Measurements from ENCODE around the gene FLT3.
"Not testable (repeated sequence)": the region's sequence is repeated elsewhere in the genome, so short reads cannot be mapped to it uniquely, and the experiment has no call there.

The FLT3 gene

DNA sequence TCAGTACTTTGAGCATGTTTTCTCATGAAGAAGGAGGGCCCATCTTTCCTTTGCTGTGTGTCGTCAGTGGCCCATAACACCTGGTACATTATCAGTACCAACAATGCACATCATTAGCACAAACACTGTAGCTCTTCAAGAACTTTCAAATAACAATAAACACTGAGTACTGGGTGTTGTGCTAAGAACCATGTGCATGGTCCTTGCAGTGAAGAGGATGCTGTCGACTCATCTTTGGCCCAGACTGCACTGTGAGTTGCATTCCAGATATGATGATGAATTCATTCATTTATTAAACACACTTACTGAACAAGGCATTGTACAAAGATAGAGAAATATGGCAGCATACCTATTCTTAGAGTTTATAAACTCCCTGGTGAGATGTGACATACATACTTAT is 55.8 kb downstream of the FLT3 start:
- no peak for DNase-seq (ENCODE audit: low read depth, low spot score)

DNA sequence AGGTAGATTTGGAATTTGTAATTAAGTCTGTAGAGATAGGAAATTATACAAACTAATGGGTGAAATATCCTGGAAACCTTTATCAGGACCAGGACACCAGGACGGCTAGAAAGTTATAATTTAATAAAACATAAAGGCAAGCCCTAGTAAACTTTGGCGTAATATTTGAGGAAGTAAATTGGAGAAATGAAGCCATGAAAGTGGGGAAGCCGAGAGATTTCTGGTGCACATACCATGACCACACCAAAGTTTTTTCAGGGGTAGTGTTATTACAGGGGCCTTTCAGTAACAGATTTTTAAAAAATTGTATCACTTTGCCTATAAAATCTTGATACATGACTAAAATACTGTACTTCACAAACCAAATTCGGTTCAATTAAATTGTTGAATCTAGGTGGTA is 57.2 kb downstream of the FLT3 start:
- no peak for DNase-seq (ENCODE audit: low read depth, low spot score)

DNA sequence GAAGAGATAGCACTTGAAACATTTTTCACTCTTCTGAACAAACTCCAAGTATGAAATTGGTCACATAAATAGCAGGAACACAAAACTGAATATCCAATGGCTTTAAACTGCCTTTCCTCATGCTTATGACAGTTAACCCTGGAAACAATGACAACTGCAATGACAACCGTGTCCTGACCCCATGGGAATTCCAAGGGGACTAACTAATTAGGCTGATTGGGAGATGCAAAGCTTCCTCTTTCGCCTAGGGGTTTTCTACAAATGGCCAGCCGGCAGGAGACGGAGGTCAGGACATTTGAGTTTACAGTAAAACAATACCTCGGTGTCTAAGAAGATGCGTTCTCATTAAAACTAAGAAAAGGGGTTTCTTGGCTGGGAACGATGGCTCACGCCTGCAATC is 58.9 kb downstream of the FLT3 start:
- DNase-seq (ENCODE audit: low read depth, low spot score): no peak

DNA sequence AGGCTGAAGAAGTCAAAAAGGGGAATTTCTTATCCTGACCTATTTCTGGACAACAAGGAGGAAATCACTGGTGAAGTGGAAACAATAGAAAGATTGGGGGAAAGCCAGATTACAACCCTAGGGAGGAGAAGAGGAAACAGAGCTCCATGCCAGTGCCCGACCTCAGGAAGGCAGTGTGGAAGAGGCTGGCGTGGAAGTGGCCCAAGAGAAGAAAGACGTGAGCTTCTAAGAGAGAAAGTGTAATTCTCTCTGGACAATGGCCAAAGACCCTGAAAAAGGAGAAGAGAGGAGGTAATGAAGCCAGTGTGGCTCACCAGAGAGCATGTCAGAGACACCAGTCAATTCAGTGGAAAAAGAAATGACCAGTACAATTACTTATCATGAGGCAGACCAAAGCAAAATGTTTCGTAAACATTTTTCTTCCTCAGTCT is 59.3 kb downstream of the FLT3 start:
- no peak for DNase-seq (ENCODE audit: low read depth, low spot score)

DNA sequence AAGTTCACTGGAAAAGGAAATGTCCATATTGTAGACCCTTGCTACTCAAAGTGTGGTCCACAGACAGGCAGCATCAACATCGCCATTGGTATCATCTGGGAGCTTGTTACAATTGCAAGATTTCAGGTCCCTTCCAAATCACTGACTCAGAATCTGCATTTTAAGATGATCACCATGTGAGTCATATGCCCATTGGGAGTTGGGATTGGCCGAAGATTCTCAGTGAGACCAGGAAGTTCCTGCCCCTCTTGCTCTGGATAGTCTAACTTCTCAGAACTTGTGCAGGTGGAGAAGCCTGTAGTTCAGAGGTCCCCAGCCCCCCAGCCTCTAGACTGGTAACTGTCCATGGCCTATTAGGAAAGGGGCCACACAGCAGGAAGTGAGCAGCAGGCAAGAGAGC is 63.0 kb downstream of the FLT3 start:
- DNase-seq (ENCODE audit: low read depth, low spot score): no peak

DNA sequence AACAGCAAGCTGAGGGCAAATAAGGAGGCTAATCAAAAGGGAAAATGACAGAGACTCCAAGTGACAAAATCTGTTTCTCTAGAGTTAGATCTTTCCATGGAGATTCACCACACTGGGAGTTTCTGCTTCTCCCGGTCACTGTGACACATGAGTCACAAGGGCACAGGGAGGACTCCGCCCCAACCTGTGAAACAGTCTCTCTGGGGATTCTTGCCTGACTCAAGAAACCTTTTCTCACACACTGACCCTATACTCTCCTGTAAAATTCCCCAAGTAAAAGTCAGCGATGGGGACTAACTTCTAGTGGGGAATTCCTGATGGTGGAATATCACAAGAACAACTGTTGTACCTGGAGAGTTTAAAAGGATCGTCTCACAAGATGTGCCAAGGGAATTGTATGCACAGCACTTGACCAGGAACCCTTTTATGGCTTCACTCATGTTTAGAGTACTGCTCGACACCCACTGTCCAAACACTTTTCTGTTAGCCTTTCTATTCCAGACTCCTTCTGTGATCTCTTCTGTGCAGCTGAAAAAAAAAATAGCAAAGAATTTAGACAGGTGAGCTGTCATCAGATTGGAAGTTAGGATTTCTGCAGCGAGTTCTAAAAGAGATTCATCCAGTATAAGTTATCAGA is 65.1 kb downstream of the FLT3 start:
- DNase-seq (ENCODE audit: low read depth, low spot score): no peak

DNA sequence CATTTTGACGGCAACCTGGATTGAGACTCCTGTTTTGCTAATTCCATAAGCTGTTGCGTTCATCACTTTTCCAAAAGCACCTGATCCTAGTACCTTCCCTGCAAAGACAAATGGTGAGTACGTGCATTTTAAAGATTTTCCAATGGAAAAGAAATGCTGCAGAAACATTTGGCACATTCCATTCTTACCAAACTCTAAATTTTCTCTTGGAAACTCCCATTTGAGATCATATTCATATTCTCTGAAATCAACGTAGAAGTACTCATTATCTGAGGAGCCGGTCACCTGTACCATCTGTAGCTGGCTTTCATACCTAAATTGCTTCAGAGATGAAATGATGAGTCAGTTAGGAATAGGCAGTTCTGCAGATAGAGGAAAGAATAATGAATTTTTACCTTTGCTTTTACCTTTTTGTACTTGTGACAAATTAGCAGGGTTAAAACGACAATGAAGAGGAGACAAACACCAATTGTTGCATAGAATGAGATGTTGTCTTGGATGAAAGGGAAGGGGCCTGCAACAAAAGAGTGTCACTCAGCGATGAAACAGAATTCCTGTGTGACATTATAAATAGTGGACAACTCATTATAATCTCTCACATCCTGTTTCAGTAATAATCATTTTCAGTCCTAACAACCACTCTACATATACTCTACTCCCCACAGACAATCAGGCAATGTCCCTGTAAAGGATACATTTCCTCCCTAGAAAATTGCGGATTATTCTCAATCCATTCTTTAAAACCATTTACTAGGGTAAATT is 66.3 kb downstream of the FLT3 start:
- no peak for DNase-seq (ENCODE audit: low read depth, low spot score)

DNA sequence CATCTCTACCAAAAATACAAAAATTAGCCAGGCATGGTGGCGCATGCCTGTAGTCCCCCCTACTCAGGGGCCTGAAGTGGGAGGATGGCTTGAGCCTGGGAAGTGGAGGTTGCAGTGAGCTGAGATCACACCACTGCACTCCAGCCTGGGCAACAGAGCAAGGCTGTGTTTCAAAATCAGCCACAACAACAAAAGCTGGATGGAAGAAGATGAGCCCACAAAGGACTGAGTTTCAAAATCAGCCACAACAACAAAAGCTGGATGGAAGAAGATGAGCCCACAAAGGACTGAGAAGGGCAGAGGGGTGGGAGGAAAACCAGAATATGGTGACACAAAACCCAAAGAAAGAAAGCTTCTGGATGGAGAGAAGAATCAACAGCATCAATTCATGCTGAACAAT is 67.9 kb downstream of the FLT3 start:
- not testable (repeated sequence) for DNase-seq (ENCODE audit: low read depth, low spot score)

DNA sequence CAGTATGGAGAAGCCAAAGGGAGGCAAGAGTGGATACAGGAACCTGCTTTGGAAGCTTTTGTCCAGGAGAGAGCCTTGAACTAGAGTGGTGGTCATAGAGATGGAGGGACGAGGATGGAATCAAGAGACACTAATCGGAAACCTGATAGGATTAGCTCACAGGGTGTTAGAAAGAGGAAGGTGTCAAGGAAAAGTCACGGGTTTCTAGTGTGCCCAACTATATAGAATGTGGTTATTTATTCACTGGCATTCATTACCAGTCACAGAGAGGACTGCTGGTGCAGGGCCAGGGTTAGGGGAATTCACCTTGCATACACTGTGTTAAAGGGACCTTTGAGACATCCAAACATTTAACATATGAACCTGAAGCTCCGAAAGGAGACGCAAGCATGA is 68.5 kb downstream of the FLT3 start:
- DNase-seq (ENCODE audit: low read depth, low spot score): no peak

DNA sequence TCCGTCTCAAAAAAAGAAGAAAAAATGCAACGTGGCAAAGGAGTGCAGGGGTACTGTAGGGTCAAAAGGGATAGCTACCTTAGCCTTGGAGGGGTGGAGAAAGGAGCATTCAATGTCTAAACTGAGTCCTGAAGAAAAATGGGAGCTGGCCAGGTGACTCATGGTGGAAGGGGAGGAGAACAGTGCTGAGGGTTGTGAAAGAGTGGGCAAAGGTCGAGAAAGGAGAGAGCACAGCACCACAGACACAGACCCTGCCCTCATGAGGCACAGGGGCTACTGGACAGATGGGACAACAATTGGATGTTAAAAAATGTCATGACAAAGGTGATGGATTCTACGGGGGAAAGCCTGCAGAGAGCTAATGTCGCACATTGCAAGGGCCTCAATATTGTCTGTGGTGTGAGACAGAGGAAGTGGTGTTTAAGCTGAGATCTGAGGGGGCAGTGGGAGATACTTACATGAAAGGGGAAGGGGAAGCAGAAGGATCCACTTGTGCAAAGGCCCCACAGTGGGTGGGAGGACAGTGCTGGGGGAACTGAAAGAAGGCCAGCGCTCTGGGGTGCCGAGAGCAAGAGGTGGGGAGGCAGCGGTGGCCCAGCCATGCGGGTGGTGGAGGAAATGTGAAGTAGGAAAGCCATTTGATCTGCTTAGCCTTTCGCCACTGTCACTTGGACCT is 69.0 kb downstream of the FLT3 start:
- no peak for DNase-seq (ENCODE audit: low read depth, low spot score)

DNA sequence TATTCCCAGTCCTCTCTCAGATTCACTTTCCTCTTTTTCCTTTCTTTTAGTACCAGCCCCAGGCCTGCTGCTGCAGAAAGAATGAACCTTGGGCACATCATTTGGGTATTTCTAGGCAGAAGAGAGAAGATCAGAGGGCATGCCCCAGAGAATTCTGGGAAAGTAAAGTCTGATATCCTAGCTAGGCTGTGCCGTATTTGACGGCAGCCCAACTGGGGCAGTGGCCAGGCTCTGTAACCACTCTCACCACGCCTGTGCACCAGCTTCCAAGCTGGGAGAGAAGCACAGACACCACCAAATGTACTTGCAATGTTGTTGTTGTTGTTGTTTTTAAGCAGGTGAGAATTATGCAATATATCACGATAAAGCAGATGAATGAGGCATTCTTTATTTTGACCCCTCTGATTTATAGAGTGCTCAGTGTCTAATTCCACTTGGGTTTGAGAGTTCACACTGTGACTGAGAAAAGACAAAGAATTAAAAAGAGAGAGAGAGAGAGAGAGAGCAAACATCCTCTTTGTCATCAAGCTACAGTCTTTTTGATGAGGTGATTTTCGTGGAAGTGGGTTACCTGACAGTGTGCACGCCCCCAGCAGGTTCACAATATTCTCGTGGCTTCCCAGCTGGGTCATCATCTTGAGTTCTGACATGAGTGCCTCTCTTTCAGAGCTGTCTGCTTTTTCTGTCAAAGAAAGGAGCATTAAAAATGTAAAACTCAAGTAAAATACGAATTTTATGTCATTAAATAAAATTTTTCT is 72.6 kb downstream of the FLT3 start:
- DNase-seq (ENCODE audit: low read depth, low spot score): no peak

DNA sequence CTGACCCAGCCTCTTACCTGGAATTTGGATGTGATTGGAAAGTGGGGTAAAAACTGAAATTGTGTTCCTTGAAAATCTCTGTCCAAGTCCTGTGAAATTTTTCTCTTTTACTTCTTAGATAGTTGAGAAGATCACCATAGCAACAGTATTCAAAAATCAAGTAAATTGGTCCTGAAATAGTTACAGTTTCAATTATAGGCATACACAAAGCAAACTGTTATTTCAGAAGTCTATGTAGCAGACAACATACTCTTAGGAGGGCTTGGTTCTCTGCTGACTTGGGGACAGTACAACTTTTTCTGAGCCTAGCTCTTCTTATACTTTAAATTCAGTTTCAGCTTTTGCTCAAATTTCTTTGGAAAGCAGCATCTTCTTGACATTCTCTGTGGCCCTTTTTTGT is 73.3 kb downstream of the FLT3 start:
- no peak for DNase-seq (ENCODE audit: low read depth, low spot score)

DNA sequence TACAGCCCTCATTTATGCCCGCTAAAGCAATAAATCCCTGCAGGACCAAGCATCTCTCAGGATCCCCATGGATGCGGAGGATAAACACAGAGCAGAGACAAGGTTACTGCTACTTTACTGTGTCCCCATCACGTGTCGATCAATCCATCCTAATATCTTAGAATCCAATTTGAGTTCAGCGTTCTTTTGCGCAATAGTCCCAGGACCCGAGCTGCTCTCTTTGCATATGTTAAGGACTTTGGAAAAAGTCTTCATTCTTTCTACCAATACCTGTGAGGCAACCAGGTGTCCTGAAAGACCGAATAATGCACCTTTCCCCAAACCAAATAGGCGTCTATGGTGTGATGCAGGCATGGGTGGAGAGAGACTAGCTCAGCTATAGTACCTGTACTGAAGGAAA is 73.9 kb downstream of the FLT3 start:
- no peak for DNase-seq (ENCODE audit: low read depth, low spot score)

DNA sequence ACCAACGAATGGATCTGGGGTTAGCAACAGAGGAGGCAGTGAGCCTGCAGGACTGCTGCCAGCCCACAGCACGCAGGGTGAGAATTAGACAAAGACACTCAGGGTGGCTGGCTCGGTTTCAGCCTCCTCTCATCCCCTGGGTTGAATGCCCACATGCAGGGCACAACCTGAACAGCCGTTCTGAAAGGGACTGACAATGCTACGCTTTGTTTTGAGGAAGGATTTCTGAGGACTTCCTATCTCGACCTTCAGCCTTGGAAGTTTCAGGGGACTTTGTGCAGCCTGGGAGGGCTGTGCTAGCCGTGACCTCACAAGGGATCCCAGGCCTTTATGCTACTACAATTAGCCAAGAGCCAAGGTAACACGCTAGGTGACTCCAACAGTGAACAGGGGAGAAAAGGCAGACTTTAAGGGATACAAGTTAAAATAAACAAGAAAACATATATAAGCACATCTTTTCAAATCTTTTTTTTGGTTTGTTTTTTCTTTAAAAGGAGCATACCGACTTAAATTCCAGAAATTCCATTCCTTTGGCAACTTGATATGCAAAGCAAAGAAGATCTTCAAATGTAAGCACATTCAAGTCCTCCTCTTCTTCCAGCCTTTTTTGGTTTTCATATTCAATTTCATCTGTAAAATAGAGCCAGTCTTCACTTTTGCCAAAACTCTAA is 77.4 kb downstream of the FLT3 start:
- DNase-seq (ENCODE audit: low read depth, low spot score): no peak

DNA sequence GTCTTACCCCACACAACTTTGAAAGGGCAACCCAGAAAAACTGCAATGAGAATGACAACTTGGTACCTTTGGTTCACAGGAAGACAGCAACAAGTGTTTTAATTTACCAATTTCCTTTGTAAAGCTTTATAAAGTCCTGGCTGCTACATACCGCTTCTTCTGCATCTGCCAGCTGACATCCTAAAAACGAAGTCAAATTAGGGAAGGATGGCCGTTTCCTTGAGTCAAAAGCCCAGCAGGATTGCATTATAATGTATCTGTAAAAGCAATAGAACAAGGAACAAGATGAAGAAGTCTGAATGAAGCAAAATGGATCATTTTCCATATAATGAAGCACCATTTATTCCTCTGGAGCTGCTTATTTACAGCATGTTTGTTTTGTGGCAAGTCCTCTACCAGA is 86.1 kb downstream of the FLT3 start:
- no peak for DNase-seq (ENCODE audit: low read depth, low spot score)

DNA sequence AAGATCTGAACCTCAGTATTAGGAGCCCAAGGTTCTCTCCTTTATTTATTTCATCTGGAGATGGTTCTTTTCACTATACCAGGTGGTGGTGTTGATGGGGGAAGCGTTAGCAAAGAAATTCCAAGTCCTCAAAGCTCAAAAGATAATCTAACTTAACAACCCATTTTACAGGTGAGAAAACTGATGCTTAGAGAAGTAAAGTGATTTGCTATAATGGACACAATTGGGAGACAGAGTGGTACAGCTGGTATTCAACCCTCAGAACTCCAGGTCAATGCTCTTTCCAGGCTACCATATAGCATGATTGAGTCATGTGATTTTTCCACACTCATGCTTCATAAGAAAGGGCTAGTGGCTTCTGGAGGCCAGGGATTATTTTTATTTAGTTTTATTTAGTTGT is 86.9 kb downstream of the FLT3 start:
- DNase-seq (ENCODE audit: low read depth, low spot score): no peak

DNA sequence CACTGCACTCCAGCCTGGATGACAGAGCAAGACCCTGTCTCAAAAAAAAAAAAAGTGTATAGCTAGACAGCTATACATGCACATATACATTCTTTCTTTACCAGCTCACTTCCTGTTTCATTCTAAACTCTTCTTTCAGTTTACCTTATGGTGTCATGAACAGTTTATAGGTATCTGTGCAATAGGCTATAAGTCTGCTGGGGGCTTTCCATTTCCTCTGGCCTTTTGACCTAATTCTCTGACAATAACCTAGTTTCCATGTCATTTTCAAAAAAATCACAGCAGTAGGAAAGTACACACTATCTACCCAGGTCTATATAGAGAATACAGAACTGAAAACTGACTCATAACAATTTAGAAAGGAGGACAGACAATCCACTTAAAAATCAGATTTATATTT is 87.5 kb downstream of the FLT3 start:
- no peak for DNase-seq (ENCODE audit: low read depth, low spot score)

DNA sequence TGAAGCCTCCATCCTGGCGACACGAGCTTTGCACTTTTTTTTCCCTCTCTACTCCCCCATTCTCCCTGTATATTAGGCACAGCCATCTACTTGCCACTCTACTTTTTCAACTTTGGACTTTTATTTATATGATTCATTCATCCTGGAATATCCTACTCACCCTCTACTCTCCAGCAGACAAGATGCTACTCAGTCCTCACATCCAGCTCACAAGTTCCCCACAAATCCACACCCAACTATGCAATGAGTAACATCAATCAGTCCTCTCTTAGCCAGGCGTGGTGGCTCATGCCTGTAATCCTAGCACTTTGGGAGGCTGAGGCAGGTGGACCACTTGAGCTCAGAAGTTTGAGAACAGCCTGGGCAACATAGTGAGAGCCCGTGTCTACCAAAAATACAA is 88.0 kb downstream of the FLT3 start:
- no peak for DNase-seq (ENCODE audit: low read depth, low spot score)

DNA sequence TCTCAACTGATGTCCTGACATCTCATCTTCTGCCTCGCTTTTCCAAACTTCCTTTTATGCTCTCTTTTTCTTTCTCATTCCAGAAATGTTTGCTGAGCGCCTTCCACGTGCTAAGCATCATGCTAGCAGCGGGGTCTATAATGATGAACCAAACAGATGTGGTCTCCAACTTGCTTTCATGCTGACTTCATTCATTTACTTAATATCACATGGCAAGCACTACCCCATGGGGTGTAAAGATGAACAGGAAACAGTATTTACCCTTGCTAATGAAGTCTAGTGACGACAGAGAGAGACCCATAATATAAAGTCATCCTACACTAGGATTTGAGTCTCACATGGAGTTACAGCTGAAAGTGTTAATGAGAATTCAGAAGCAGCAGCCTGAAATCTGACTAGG is 90.3 kb downstream of the FLT3 start:
- no peak for DNase-seq (ENCODE audit: low read depth, low spot score)

DNA sequence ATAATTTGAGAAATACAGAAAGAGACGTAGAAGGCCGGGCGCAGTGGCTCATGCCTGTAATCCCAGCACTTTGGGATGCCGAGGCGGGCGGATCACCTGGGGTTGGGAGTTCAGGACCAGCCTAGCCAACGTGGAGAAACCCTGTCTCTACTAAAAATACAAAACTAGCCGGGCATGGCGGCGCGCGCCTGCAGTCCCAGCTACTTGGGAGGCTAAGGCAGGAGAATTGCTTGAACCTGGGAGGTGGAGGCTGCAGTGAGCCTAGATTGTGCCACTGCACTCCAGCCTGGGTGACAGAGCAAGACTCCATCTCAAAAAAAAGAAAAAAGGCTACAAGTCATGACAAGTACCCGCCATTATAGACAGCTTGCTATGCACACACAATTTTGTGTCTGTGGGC is 95.4 kb downstream of the FLT3 start:
- DNase-seq (ENCODE audit: low read depth, low spot score): not testable (repeated sequence)

DNA sequence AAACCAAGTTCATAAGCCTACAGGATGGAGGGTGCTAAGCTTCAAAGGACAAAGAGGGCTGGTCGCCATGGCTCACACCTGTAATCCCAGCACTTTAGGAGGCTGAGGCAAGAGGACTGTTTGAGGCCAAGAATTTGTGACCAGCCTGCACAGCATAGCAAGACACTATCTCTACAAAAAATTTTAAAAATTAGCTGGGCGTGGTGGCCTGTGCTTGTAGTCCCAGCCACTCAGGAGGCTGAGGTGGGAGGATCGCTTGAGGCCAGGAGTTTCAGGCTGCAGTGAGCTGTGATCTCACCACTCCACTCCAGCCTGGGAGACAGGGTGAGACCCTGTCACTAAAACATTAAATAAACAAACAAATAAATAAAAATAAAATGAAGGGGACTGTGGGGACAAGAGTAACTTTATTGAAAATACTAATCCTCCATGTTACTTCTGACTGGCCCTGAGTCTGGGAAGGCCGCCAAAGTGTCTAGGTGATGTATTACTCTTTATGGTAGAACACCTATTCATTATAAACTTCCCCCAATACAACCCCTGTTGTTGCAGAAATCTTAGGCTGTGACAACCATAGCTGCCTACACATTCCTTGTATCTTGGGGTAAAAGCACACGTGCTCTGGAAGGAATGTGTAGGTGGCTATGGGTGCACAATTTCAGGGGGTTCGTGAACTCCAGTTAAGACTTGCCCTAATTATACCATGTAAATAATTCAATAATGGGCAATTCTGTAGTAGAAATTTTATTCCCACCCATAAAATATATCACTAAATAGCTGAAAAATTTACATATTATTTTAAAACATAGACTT is 97.3 kb downstream of the FLT3 start:
- no peak for DNase-seq (ENCODE audit: low read depth, low spot score)
